T-cell (primary cell): ENCODE measurements around the gene FANCD2. TPM values are rescaled to one million over a fixed set of nuclear protein-coding genes. Genes with fewer than 3 reads are reported as not detected.
A peak's percentile ranks its signal among the peaks of the same experiment; 100 is the strongest.

Experiments
- ATAC-seq, 4 experiments: fragments of 200-7000 bp in 3 of 4; fragments of 150-1000 bp in 1 of 4; cut with Tn5 transposase; replicated peaks in 1 of 4; 1 replicate in 3 of 4; 2 replicates in 1 of 4; pipeline ENCODE4 v1.10.0; 2021; ENCODE audit warnings: moderate library complexity in 3 of 4, mild to moderate bottlenecking in 2 of 4, moderate number of reproducible peaks in 1 of 4
- CTCF ChIA-PET, 2 donors: fragments of 300-600 bp; sonication (Branson Sonifier 250); formaldehyde crosslinking; loops; one replicate each; lab custom pipeline; 2022; ENCODE audit warnings: antibody characterized with exemption in 2 of 2; lab: Charles Lee
- POLR2A ChIA-PET, 2 donors: fragments of 300-600 bp; sonication (Branson Sonifier 250); formaldehyde crosslinking; loops; one replicate each; lab custom pipeline; 2022; ENCODE audit warnings: antibody characterized with exemption in 2 of 2; lab: Charles Lee
- DNase-seq, 35 experiments: peaks; one replicate each; pipeline versions ENCODE4 v3.0.0 to v3.0.0-alpha.2; 2013 to 2023
- H3K27ac ChIP-seq: one replicate; pipeline ENCODE4 v1.5.1; 2013; ENCODE audit warnings: low read length
- H3K27me3 ChIP-seq, 2 experiments: replicated peaks in 1 of 2; 1 replicate in 1 of 2; 2 replicates in 1 of 2; pipeline versions ENCODE4 v1.6.1 to v1.7.0; 2013; ENCODE audit warnings: low read length in 1 of 2, mixed read lengths in 1 of 2; ENCODE audit not compliant: control insufficient read depth in 2 of 2, insufficient read depth in 2 of 2; ENCODE audit errors: extremely low read depth in 1 of 2
- H3K36me3 ChIP-seq, 2 donors: 1 replicate in 1 of 2; 2 replicates in 1 of 2; pipeline versions ENCODE4 v1.6.1 to v1.7.0; 2013; ENCODE audit warnings: low read length in 1 of 2; ENCODE audit not compliant: control insufficient read depth in 2 of 2, insufficient read depth in 1 of 2; ENCODE audit errors: extremely low read depth in 1 of 2
- H3K4me1 ChIP-seq, 2 experiments: 1 replicate in 1 of 2; 2 replicates in 1 of 2; pipeline versions ENCODE4 v1.6.1 to v1.7.0; 2013; ENCODE audit warnings: low read length in 2 of 2, mixed read lengths in 1 of 2; ENCODE audit not compliant: insufficient read depth in 2 of 2, control insufficient read depth in 1 of 2; ENCODE audit errors: extremely low read depth in 1 of 2
- H3K4me3 ChIP-seq, 2 donors: 1 replicate in 1 of 2; 2 replicates in 1 of 2; pipeline versions ENCODE4 v1.5.1 to v1.7.0; 2013; ENCODE audit warnings: mild to moderate bottlenecking in 2 of 2, low read length in 1 of 2, moderate library complexity in 1 of 2; ENCODE audit not compliant: control insufficient read depth in 1 of 2; ENCODE audit errors: extremely low read depth in 1 of 2
- H3K9me3 ChIP-seq: 2 replicates; pipeline ENCODE4 v1.7.0; 2013
- H3K27ac Mint-ChIP-seq, 2 donors: one replicate each; pipeline ENCODE4 v1.8.0; 2020 to 2021; ENCODE audit warnings: mild to moderate bottlenecking in 2 of 2, mixed read lengths in 2 of 2
- H3K27me3 Mint-ChIP-seq, 2 donors: one replicate each; pipeline ENCODE4 v1.8.0; 2021 to 2022; ENCODE audit warnings: mixed read lengths in 2 of 2
- H3K36me3 Mint-ChIP-seq: one replicate; pipeline ENCODE4 v1.8.0; 2021; ENCODE audit warnings: mixed read lengths
- H3K4me1 Mint-ChIP-seq, 3 donors: one replicate each; pipeline ENCODE4 v1.8.0; 2020 to 2022; ENCODE audit warnings: mixed read lengths in 3 of 3, mild to moderate bottlenecking in 1 of 3
- H3K4me3 Mint-ChIP-seq, 3 donors: one replicate each; pipeline ENCODE4 v1.8.0; 2020 to 2022; ENCODE audit warnings: mild to moderate bottlenecking in 3 of 3, mixed read lengths in 3 of 3, moderate library complexity in 3 of 3
- H3K9me3 Mint-ChIP-seq, 3 donors: one replicate each; pipeline ENCODE4 v1.8.0; 2020 to 2022; ENCODE audit warnings: mixed read lengths in 3 of 3
- WGBS: methylation state at CpG from one replicate; pipeline ENCODE4 v1.1.5; 2013; ENCODE audit warnings: missing lambda C conversion rate; ENCODE audit not compliant: insufficient coverage; 5-methylcytosine and 5-hydroxymethylcytosine counted together
- total RNA-seq, 35 experiments: library from RNA in 6 of 35; stranded (reverse) in 6 of 35; fragments of 120-200 nt in 1 of 35; gene quantifications; one replicate each; pipeline versions ENCODE4 v1.2.1 to v1.2.4 and lab custom pipeline; 2013 to 2026

The FANCD2 gene
- total RNA-seq, 5 donors from 2014 or later (not counting 1 experiment from before 2014, with no cell fraction given) = 15.4 to 22.5 (median 18.2) TPM

DNA sequence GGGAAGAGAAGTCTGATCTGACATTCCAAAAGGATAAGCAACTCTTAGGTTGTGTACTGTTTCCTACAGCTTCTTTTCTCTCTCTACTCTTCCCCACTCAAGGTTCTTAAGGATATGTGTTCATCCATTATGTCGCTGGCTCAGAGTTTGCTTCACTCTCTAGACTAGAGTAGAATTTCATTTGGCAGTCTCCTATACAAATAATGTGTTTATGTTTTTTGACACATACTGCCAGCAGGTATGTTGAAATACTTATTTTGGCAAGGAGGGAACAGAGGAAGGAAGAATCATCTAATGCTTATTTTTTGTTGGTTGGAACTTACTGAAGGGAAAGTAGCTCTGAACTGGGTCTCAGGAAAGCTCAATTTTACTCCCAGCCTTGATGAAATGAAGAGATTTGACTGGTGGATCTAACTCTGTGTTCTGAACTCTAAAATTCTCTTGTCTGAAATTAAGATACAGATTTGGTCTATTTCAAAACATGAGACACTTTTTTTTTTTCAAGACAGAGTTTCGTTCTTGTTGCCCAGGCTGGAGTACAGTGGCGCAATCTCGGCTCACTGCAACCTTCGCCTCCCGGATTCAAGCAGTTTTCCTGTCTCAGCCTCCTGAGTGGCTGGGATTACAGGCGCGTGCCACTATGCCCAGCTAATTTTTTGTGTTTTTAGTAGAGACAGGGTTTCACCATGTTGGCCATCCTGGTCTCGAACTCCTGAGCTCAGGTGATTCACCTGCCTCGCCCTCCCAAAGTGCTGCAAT, 32.0 kb upstream of the FANCD2 start:
- Mint-ChIP-seq H3K4me1 (no peaks in the 10 kb centered on the region), H3K27me3 (no peaks in the 10 kb centered on the region), H3K36me3 (peaks cover 12% of the 10 kb centered on the region), H3K4me3 (no peak overlapping the region), H3K9me3 (no peaks in the 10 kb centered on the region), H3K27ac (no peak overlapping the region)
- WGBS = 95% methylated on average over 8 of the region's 10 CpGs
- DNase-seq (no peak), ATAC-seq (no peak)
- Histone ChIP-seq H3K36me3 (peaks cover 0 to 5% of the 10 kb centered on the region in 2 donors), H3K27ac (no peak overlapping the region), H3K9me3 (no peaks in the 10 kb centered on the region), H3K27me3 (no peaks in the 10 kb centered on the region), H3K4me1 (no peaks in the 10 kb centered on the region), H3K4me3 (no peak overlapping the region)
- ChIA-PET POLR2A (interaction anchor here in 1 of 2 donors (0.6 kb wide), 1 partner anchor 23 kb away, joined by 6 read pairs; no protein-coding TSS in a partner anchor), CTCF (interaction anchor here in 1 of 2 donors (1.0 kb wide), 1 partner anchor 305 kb away, joined by 3 read pairs; no protein-coding TSS in a partner anchor)

DNA sequence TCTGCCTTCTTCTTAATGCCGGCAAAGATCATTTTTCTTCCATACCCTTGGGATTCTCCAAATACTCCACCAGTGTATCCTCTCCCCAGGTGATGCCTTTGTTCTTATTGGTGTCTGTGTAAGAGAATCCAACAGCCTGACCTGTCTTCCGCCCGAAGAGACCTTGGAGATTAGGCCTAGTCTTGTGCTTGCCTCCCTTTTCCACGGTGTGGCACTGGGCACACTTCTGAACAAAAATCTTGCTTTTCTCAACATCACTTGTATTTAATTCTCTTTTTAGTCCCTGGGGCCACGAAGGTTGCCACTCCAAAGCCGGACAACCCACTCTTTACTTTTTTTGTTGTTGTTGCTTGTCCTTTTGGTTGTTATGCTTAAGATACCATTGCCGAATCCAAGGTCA, 25.6 kb upstream of the FANCD2 start:
- no peaks in the 10 kb centered on the region for H3K27me3 Mint-ChIP-seq
- ChIA-PET CTCF (interaction anchor here in 1 of 2 donors (0.8 kb wide), 1 partner anchor 37 kb away, joined by 3 read pairs; no protein-coding TSS in a partner anchor), POLR2A (interaction anchor here in 1 of 2 donors (0.6 kb wide), 1 partner anchor 36 kb away, joined by 3 read pairs; no protein-coding TSS in a partner anchor)
- WGBS = 100% methylated on average over 2 of the region's 7 CpGs
- ATAC-seq (no peak), DNase-seq (no peak)
- Histone ChIP-seq H3K27me3 (no peaks in the 10 kb centered on the region), H3K27ac (no peak overlapping the region), H3K4me3 (no peak overlapping the region), H3K36me3 (peaks cover 5 to 9% of the 10 kb centered on the region in 2 donors), H3K9me3 (no peaks in the 10 kb centered on the region), H3K4me1 (no peaks in the 10 kb centered on the region)
- no peak overlapping the region for H3K4me3 Mint-ChIP-seq
- peaks cover 18% of the 10 kb centered on the region for H3K36me3 Mint-ChIP-seq
- no peaks in the 10 kb centered on the region for H3K9me3 Mint-ChIP-seq
- no peak overlapping the region for H3K27ac Mint-ChIP-seq
- H3K4me1 Mint-ChIP-seq = no peaks in the 10 kb centered on the region

DNA sequence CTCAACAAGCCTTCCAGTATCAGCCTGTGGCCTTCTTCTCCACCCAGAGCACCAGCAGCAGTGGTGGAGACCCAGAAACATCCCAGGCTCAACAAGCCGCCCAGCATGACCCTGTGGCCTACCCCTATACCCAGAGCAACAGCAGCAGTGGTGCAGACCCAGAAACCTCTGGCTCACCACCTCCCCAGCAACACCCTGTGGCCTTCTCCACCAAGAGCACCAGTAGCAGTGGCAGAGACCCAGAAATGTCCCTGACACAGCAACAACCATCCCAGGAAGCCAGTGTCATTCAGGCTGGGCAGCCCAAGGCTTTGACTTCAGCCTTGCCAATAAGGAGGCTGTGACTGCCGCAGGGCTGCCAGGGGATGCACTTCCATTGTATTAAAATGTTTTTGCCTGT, 23.3 kb upstream of the FANCD2 start:
- peak in 1 of 35 experiments; percentile 19 for DNase-seq
- Mint-ChIP-seq H3K4me3 (no peak overlapping the region), H3K4me1 (no peaks in the 10 kb centered on the region), H3K36me3 (peaks cover 15% of the 10 kb centered on the region), H3K27ac (no peak overlapping the region), H3K9me3 (no peaks in the 10 kb centered on the region), H3K27me3 (no peaks in the 10 kb centered on the region)
- Histone ChIP-seq H3K36me3 (peaks cover 5 to 9% of the 10 kb centered on the region in 2 donors), H3K4me1 (no peaks in the 10 kb centered on the region), H3K27ac (no peak overlapping the region), H3K4me3 (no peak overlapping the region), H3K27me3 (peaks cover 0 to 1% of the 10 kb centered on the region in 2 experiments), H3K9me3 (no peaks in the 10 kb centered on the region)
- ChIA-PET POLR2A (no interaction called here), CTCF (no interaction called here)
- WGBS = 100% methylated on average over 1 of the region's 2 CpGs
- ATAC-seq = no peak

DNA sequence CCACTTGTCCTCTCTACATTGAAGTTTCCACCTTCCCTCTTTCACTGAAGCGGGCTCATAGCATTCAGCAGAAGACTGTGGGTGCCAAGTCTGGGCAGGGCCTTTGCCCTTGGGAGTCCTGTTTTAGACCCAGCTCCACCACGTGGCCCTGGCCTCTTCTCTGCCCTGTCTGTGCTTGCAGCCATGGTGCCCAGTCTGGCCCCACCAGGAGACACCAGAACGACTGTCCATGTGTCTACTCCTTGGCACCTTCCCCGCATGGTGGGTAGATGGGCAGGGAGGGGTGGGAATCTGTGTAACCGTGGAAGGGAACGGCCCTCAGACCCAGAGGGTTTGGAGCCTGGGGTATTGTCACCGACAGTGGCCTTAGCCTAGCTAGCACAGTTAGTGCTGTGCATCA, 21.7 kb upstream of the FANCD2 start:
- no peak overlapping the region for H3K4me3 Mint-ChIP-seq
- WGBS = 95% methylated on average over 7 of the region's 7 CpGs
- Histone ChIP-seq H3K4me1 (peaks cover 2 to 13% of the 10 kb centered on the region in 2 experiments), H3K27me3 (peaks cover 0 to 3% of the 10 kb centered on the region in 2 experiments), H3K4me3 (no peak overlapping the region), H3K36me3 (peaks cover 0 to 9% of the 10 kb centered on the region in 2 donors), H3K9me3 (no peaks in the 10 kb centered on the region), H3K27ac (no peak overlapping the region)
- ATAC-seq (no peak), DNase-seq (peak in 1 of 35 experiments; percentile 20)
- no peak overlapping the region for H3K27ac Mint-ChIP-seq
- H3K4me1 Mint-ChIP-seq = peaks cover 7 to 10% (median 10%) of the 10 kb centered on the region in 3 donors
- H3K36me3 Mint-ChIP-seq = peaks cover 15% of the 10 kb centered on the region
- CTCF ChIA-PET = no interaction called here
- POLR2A ChIA-PET = no interaction called here
- no peaks in the 10 kb centered on the region for H3K9me3 Mint-ChIP-seq
- no peaks in the 10 kb centered on the region for H3K27me3 Mint-ChIP-seq

DNA sequence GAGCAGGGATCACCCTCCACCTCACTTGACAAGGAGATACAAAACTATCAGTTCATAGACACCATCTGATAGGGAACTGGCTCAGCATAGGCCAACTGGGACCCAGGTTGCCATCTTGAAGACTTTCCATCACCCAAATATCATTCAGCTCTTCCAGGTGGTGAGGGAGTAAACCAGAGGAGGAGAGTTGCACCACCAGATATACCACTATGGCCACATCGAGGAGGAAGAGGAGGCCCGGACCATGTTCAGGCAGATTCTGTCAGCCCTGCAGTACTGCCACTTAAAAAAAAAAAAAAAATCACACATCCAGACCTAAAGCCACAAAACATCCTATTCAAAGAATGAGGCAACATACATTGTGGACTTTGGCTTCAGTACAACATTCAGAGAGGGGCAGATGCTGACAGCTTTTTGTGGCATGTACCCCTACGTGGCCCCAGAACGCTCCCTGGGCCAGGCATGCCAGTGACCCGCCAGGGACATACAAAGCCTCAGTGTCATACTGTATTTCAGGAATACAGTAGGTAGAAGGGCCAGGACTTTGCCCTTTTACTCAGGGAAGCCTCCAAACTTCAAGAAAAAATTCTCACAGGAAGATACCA, 21.2 kb upstream of the FANCD2 start:
- H3K4me1 Mint-ChIP-seq = peaks cover 9 to 13% (median 12%) of the 10 kb centered on the region in 3 donors

DNA sequence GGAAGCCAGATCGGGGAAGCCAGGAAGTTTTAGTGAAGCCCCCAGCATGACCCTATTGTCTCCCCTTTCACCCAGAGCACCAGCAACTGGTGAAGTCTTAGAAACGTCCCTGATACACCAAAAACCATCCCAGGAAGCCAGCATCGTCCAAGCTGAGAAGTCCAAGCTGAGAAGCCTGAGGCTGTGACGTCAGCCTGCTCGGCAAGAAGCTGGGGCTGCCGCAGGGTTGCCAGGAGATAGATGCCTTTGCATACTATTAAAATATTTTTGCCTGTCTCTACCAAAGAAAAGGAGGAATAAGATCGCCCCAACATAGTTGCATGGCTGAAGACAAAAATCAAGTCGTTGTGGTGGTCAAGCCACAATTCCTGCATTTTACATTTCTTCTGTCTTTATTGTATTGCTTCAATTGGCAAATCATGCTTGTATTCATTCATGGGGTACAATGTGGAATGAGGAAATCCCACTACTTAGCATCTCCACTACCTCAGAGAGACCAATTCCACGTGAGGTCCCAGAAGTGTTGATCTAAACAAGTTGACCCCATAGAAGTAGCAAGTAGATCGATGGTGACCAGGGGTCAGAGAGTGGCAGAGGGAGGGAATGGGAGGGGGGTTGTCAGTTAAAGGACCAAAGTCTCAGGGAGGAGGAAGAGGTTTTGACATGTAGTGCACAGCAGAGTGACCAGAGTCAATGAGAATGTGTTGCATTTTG, 20.0 kb upstream of the FANCD2 start:
- H3K9me3 Mint-ChIP-seq = no peaks in the 10 kb centered on the region
- no peak overlapping the region for H3K4me3 Mint-ChIP-seq
- CTCF ChIA-PET = no interaction called here
- Histone ChIP-seq H3K36me3 (peaks cover 0 to 9% of the 10 kb centered on the region in 2 donors), H3K27ac (no peak overlapping the region), H3K4me1 (peaks cover 5 to 25% of the 10 kb centered on the region in 2 experiments), H3K27me3 (peaks cover 0 to 9% of the 10 kb centered on the region in 2 experiments), H3K4me3 (no peak overlapping the region), H3K9me3 (no peaks in the 10 kb centered on the region)
- no peak for ATAC-seq
- peaks cover 3 to 7% of the 10 kb centered on the region in 2 donors for H3K27me3 Mint-ChIP-seq
- no peak overlapping the region for H3K27ac Mint-ChIP-seq
- H3K36me3 Mint-ChIP-seq = peaks cover 9% of the 10 kb centered on the region
- 89% methylated on average over 4 of the region's 10 CpGs for WGBS
- H3K4me1 Mint-ChIP-seq = peaks cover 13 to 19% (median 17%) of the 10 kb centered on the region in 3 donors
- POLR2A ChIA-PET = no interaction called here
- DNase-seq = peak in 1 of 35 experiments; percentile 2

More for the DNA sequence above, 21.2 kb upstream of the FANCD2 start:
- Histone ChIP-seq H3K9me3 (no peaks in the 10 kb centered on the region), H3K27me3 (peaks cover 0 to 3% of the 10 kb centered on the region in 2 experiments), H3K4me1 (peaks cover 2 to 15% of the 10 kb centered on the region in 2 experiments), H3K4me3 (no peak overlapping the region), H3K27ac (no peak overlapping the region), H3K36me3 (peaks cover 0 to 9% of the 10 kb centered on the region in 2 donors)
- WGBS = 60% methylated on average over 1 of the region's 5 CpGs
- no peak overlapping the region for H3K27ac Mint-ChIP-seq
- H3K9me3 Mint-ChIP-seq = no peaks in the 10 kb centered on the region
- peak in 1 of 35 experiments; percentile 9 for DNase-seq
- ATAC-seq = no peak
- POLR2A ChIA-PET = interaction anchor here in 1 of 2 donors (0.6 kb wide), 1 partner anchor 258 kb away, joined by 3 read pairs; no protein-coding TSS in a partner anchor
- CTCF ChIA-PET = no interaction called here
- no peak overlapping the region for H3K4me3 Mint-ChIP-seq
- peaks cover 15% of the 10 kb centered on the region for H3K36me3 Mint-ChIP-seq
- peaks cover 0 to 1% of the 10 kb centered on the region in 2 donors for H3K27me3 Mint-ChIP-seq
